HG02588 (cell line): Measurements from ENCODE around the gene FLNC.

ENCODE experiments used
- ATAC-seq: cut with Tn5 transposase; IDR thresholded peaks from one replicate; pipeline ENCODE4 v1.9.1; 2021; ENCODE audit warnings: mild to moderate bottlenecking, moderate library complexity; ENCODE audit not compliant: unreplicated experiment

Gene FLNC

GRCh38 chr7:128875523-128875948, 45.3 kb downstream of the FLNC start:
- no peak for ATAC-seq

GRCh38 chr7:128876127-128876526, 45.9 kb downstream of the FLNC start:
- ATAC-seq = no peak

GRCh38 chr7:128876586-128876977, 46.4 kb downstream of the FLNC start:
- ATAC-seq = no peak

GRCh38 chr7:128876978-128877755, 47.0 kb downstream of the FLNC start:
- ATAC-seq = no peak

- ATAC-seq = no peak
Measured at GRCh38 chr7:128877756-128878120, 47.5 kb downstream of the FLNC start.

GRCh38 chr7:128878226-128879105, 48.3 kb downstream of the FLNC start:
- ATAC-seq = no peak

- no peak for ATAC-seq
Measured at GRCh38 chr7:128879461-128879938, 49.3 kb downstream of the FLNC start.

GRCh38 chr7:128879939-128880746, 49.9 kb downstream of the FLNC start:
- no peak for ATAC-seq

- ATAC-seq = no peak
Measured at GRCh38 chr7:128880791-128881457, 50.7 kb downstream of the FLNC start.

- no peak for ATAC-seq
Measured at GRCh38 chr7:128881458-128882125, 51.4 kb downstream of the FLNC start.

GRCh38 chr7:128882134-128882533, 51.9 kb downstream of the FLNC start:
- ATAC-seq = no peak

GRCh38 chr7:128883622-128884448, 53.6 kb downstream of the FLNC start:
- ATAC-seq = peak; percentile 59

- no peak for ATAC-seq
Measured at GRCh38 chr7:128884561-128885369, 54.6 kb downstream of the FLNC start.

- ATAC-seq = no peak
Measured at GRCh38 chr7:128885370-128886187, 55.4 kb downstream of the FLNC start.

GRCh38 chr7:128886391-128887168, 56.4 kb downstream of the FLNC start:
- ATAC-seq = no peak

GRCh38 chr7:128887169-128888038, 57.2 kb downstream of the FLNC start:
- ATAC-seq = no peak
